Adrenal gland (tissue), 12 donors: ENCODE measurements around the gene CCL14. TPM values are rescaled to one million over a fixed set of nuclear protein-coding genes. Genes with fewer than 3 reads are reported as not detected.

Source experiments
- DNase-seq, 7 donors: peaks; one replicate each; pipeline ENCODE4 v3.0.0-alpha.2; 2019 to 2020
- H3K27ac ChIP-seq, 5 donors: fragments of 200-600 bp; sonication (generic) in 4 of 5; 1 replicate in 3 of 5; 2 replicates in 2 of 5; pipeline versions ENCODE4 v1.5.1 to v1.8.0; 2016 to 2020; ENCODE audit warnings: mild to moderate bottlenecking in 1 of 5
- H3K27me3 ChIP-seq: fragments of 200-600 bp; 2 replicates; pipeline ENCODE4 v1.8.0; 2021
- H3K36me3 ChIP-seq, 2 donors: fragments of 200-600 bp; replicated peaks in 1 of 2; 1 replicate in 1 of 2; 2 replicates in 1 of 2; pipeline versions ENCODE4 v1.5.1 to v1.8.0; 2018 to 2022
- H3K4me1 ChIP-seq, 2 donors: fragments of 200-600 bp; replicated peaks in 1 of 2; 1 replicate in 1 of 2; 2 replicates in 1 of 2; pipeline versions ENCODE4 v1.5.1 to v1.8.0; 2018 to 2021
- H3K4me3 ChIP-seq, 4 donors: fragments of 200-600 bp; sonication (generic) in 3 of 4; one replicate each; pipeline ENCODE4 v1.5.1; 2016 to 2018
- H3K9me3 ChIP-seq, 3 donors: fragments of 200-600 bp; sonication (generic) in 1 of 3; replicated peaks in 1 of 3; 1 replicate in 2 of 3; 2 replicates in 1 of 3; pipeline versions ENCODE4 v1.5.1 to v1.8.0; 2016 to 2021
- CTCF ChIP-seq, 6 experiments: fragments of 450-650 bp in 4 of 6; fragments of 200-600 bp in 2 of 6; sonication (generic) in 1 of 6; IDR thresholded peaks; 1 replicate in 5 of 6; 2 replicates in 1 of 6; pipeline versions ENCODE4 v1.5.1 to v1.8.0; 2016 to 2021; ENCODE audit warnings: antibody characterized with exemption in 6 of 6, mild to moderate bottlenecking in 2 of 6, moderate library complexity in 1 of 6
- POLR2A ChIP-seq, 2 donors: fragments of 450-650 bp; IDR thresholded peaks; one replicate each; pipeline ENCODE4 v1.6.1; 2017; ENCODE audit warnings: antibody characterized with exemption in 2 of 2, mild to moderate bottlenecking in 2 of 2, moderate library complexity in 1 of 2
- WGBS, 4 donors: extraction: QIAGEN DNeasy Blood & Tissue Kit in 2 of 4; methylation state at CpG; one replicate each; pipeline versions ENCODE4 v1.1.5 to v1.1.7; 2013 to 2017; 5-methylcytosine and 5-hydroxymethylcytosine counted together
- intact Hi-C, 2 donors: fragments of 100-400 bp; cut with DNase I; formaldehyde crosslinking; loops; one replicate each; pipeline versions ENCODE4 v1.14.1 to v1.15.0; 2022 to 2023
- polyA plus RNA-seq, 3 donors: library from polyadenylated mRNA; stranded (reverse); fragments of 200-250 nt in 2 of 3; fragments of 350-450 nt in 1 of 3; fragmentation: Illumina TruSeq in 1 of 3; extraction: RNeasy Lipid Tissue Mini Kit (QIAGEN cat#74804) in 1 of 3; gene quantifications; one replicate each; pipeline ENCODE4 v1.2.3, GENCODE V29; 2013 to 2014
- total RNA-seq, 9 donors: library from RNA; depleted of rRNA in 4 of 9; stranded (reverse); fragments of >200 nt in 4 of 9; fragments of 120-200 nt in 1 of 9; fragmentation: NEBNext Ultra II Directional in 1 of 9; extraction: Animal tissue kit (Norgen Biotek cat#: 25700) in 1 of 9; gene quantifications; one replicate each; pipeline versions ENCODE4 v1.1.0 to v1.2.4, GENCODE V29; 2013 to 2023
- donor health status: healthy with polysubstance abuse.
- donor health status: Bipolar disorder and iron deficiency.
- donor health status: DM: yes; HTN: yes; CAD: no.
- donor health status: DM: no; HTN: no; CAD: no.
- donor health status: DM: no; HTN: no; CAD: no.
- donor health status: DM: yes; HTN: yes; CAD: no.

The CCL14 gene
- total and polyA plus RNA-seq, 12 donors, result 15.3 to 268 (median 65.2) TPM

DNA sequence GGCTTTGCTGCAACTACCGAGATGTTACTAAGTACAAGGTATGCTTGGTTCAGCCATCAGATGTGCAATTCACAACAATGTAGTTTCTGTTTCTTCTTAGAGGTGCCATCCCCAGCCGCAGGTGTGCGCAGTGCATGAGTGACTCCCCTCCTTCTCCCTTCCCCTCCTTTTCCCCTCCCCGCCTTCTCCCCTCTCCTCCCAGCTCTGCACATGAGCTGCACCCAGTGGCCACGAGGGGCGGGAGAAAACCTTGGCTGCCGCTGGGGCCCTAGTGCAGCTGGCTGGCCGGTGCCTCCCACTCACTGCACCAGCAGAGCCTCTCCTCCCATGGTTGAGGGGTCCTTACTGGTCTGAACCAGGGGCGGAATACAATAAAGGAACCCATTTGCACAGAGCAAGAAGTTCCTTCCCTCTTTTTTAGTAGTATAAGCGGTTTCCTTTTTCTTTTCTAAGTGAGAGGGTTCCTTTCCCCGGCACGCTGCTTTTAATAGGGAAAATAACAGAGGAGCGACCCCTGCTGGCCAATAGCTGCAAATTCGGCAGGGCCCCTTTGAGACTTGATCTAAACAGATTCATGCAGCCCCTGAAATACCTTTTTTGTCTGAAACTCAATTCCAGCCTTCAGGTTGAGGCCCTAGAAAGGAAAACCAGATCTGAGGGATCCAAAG is 22.6 kb upstream of the CCL14 start:
- H3K27ac ChIP-seq, result no peak overlapping the region
- peak in 2 of 6 experiments; percentile 10 to 24 for TF ChIP-seq CTCF (IDR thresholded peaks at IDR 0.05)
- no peak for TF ChIP-seq POLR2A (IDR thresholded peaks at IDR 0.05)
- H3K4me1 ChIP-seq, result no peaks in the 10 kb centered on the region
- H3K9me3 ChIP-seq, result no peaks in the 10 kb centered on the region
- intact Hi-C loops, result no loop called here
- no peaks in the 10 kb centered on the region for H3K27me3 ChIP-seq
- WGBS, 4 donors, result 77 to 82% (median 79%) methylated on average over 14 of the region's 14 CpGs
- H3K36me3 ChIP-seq, result no peaks in the 10 kb centered on the region
- no peak overlapping the region for H3K4me3 ChIP-seq
- no peak for DNase-seq

DNA sequence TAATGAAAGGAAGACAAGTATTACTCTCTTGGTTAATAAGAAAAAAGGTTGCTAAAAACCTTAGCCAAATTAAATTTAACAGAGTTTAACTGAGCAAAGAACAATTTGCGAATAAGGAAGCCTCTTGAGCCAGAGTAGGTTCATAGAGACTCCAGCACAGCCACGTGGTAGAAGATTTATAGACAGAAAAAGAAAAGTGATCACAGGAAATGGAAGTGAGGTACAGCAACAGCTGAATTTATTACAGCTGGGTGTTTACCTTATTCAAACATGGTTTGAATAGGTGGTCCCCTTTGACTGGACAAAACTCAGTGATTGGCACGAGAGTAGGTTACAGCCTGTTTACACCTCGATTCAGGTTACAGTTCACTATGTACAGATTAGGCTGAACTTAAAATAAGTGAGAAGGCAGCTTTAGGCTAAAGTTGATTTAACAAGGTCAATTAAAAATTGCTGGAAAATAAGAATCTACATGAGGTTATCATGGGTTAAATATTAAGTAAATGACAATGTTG is 18.1 kb upstream of the CCL14 start:
- DNase-seq, result no peak
- TF ChIP-seq POLR2A (IDR thresholded peaks at IDR 0.05) (no peak), CTCF (IDR thresholded peaks at IDR 0.05) (no peak)
- no peak overlapping the region for H3K27ac ChIP-seq
- no peaks in the 10 kb centered on the region for H3K4me1 ChIP-seq
- H3K4me3 ChIP-seq, result no peak overlapping the region
- intact Hi-C loops, result no loop called here
- H3K27me3 ChIP-seq, result no peaks in the 10 kb centered on the region
- no peaks in the 10 kb centered on the region for H3K9me3 ChIP-seq
- 44 to 49% (median 44%) methylated on average over 4 of the region's 4 CpGs for WGBS, 4 donors
- no peaks in the 10 kb centered on the region for H3K36me3 ChIP-seq

- H3K36me3 ChIP-seq, result no peaks in the 10 kb centered on the region
- H3K9me3 ChIP-seq, result no peaks in the 10 kb centered on the region
- H3K27ac ChIP-seq, result no peak overlapping the region
- no peaks in the 10 kb centered on the region for H3K4me1 ChIP-seq
- intact Hi-C loops, result no loop called here
- H3K4me3 ChIP-seq, result no peak overlapping the region
- no peak for TF ChIP-seq POLR2A (IDR thresholded peaks at IDR 0.05)
- no peak for TF ChIP-seq CTCF (IDR thresholded peaks at IDR 0.05)
- DNase-seq, result no peak
- no peaks in the 10 kb centered on the region for H3K27me3 ChIP-seq
- 83 to 90% (median 86%) methylated on average over 7 of the region's 7 CpGs for WGBS, 4 donors
These were observed 16.1 kb upstream of the CCL14 start for GRCh38 chr17:36002631-36003030.

- Histone ChIP-seq H3K4me3 (no peak overlapping the region), H3K27ac (no peak overlapping the region), H3K9me3 (no peaks in the 10 kb centered on the region), H3K4me1 (no peaks in the 10 kb centered on the region), H3K27me3 (no peaks in the 10 kb centered on the region), H3K36me3 (no peaks in the 10 kb centered on the region)
- intact Hi-C loops, result no loop called here
- TF ChIP-seq POLR2A (IDR thresholded peaks at IDR 0.05) (no peak), CTCF (IDR thresholded peaks at IDR 0.05) (no peak)
- no peak for DNase-seq
- WGBS, 4 donors, result 77 to 86% (median 81%) methylated on average over 6 of the region's 6 CpGs
These were observed 15.5 kb upstream of the CCL14 start for GRCh38 chr17:36001862-36002603.
